NOMO-1 (cell line): ENCODE data around the gene GNAO1.

Experiments
- DNase-seq, 2 experiments: peaks; one replicate each; lab custom pipeline; 2025; ENCODE audit not compliant: unreplicated experiment in 2 of 2; lab: John Stamatoyannopoulos, UW

GNAO1 gene

GRCh38 chr16:56263711-56264608 is 72.7 kb downstream of the GNAO1 start:
- DNase-seq, result no peak

DNA sequence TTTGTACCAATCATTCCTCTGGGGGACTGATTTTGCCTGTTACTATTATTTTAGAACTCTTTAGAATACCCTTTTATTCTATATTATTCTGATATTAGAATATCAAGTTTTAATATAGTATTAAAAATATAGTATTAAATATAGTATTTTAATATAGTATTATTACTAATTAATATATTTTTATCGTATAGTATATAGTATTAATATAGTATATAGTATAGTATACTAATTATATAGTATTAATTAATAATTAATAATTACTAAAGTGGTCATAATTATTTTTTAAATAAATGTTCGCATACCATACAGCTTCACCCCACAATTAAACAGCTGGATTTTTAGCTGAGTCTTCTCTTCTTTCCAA is 73.3 kb downstream of the GNAO1 start:
- no peak for DNase-seq

GRCh38 chr16:56265184-56265583 is 73.9 kb downstream of the GNAO1 start:
- DNase-seq, result no peak

- no peak for DNase-seq
These were observed 74.5 kb downstream of the GNAO1 start for GRCh38 chr16:56265746-56266145.

- no peak for DNase-seq
These were observed 75.6 kb downstream of the GNAO1 start for GRCh38 chr16:56266641-56267607.

DNA sequence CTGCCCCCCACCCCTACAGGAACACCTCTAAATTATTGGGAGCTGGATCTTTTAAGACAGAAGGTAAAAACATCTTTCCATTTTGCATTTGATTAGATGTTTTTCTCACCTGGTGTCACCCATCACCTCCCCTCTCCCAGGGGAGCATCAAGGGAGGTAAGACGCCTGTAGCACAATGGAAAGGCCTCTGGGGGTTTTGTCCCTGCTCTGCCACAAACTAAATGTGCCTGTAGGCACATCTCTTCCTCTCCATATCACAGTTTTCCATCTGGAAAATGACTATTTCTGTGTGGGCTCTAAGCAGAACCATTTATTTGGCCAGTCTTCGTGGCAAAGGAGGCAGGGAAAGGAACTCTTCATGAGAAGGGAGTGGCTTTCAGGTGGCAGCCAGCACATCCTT is 76.6 kb downstream of the GNAO1 start:
- DNase-seq, result no peak

DNA sequence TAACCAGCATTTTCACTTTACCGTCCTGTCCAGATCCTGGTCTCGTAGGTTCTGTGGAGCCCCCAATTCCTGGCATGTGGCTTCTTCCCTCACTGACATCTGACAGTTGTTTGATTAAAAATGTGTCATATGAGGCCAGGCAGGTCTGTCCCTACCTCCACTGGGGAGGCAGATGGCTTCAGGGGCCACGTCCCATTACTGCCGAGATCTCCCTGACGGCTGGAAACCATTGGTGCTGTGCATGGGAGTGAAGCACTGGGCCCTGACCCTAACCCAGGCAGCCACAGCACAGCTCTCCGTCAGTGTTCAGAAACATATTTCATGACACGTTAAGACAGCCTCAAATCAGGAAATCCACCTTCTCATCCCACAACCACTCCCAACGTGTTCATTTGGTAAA is 77.5 kb downstream of the GNAO1 start:
- no peak for DNase-seq

GRCh38 chr16:56269281-56269680 is 78.0 kb downstream of the GNAO1 start:
- no peak for DNase-seq

- DNase-seq, result no peak
These were observed 78.8 kb downstream of the GNAO1 start for GRCh38 chr16:56269811-56270684.

DNA sequence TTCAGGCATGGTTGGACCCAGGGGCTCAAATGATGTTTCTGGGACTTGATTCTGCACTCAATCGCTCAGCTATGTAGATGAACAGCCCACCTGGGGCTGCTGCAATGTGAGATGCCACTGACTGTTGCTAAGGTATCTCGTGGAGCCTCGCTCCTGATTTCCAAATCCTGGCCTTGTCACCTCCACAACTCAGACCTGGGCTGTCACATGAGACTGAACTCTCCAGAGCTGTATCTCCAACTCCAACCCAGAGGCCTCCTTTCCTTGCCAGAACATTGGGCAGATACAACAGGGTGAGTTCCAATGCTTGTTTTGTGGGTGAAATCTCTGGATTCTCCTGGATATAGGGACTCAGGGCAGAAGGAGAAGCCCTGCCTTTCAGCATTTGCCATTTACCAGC is 79.5 kb downstream of the GNAO1 start:
- DNase-seq, result no peak

DNA sequence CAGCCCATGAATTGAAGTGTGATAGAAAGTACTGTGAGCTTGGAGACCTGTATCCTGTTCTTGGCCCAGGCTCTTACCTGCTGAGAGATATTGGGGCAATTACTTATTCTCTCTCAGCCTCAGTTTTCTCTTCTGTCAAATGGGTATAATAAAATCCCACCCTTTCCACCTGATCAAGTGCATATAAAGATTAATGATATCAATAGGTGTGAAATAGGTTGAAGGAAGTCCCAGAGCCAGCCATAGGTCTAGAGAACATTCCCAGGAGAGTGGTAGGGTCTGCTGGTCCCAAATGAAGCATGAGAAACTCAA is 81.2 kb downstream of the GNAO1 start:
- DNase-seq, result no peak

DNA sequence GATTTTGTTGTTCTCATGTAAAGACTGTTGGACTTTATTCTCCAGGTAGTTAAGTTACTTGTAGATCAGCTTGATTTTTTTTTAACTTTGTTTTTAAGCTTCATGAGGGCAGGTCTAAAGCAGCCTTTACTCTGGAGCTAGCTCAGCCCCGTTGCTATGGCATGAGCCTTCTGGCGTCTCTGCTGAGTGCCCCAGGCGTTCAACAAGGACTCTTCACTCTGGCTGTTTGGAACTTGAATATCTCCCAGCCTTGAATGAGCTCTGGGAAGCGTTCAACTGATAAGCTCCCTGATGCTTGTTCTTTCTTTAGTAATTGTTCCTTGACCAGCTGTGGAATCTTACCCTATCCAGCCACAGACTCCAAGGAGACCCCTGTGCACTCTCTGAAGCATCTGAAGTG is 82.3 kb downstream of the GNAO1 start:
- no peak for DNase-seq

GRCh38 chr16:56274369-56274768 is 83.1 kb downstream of the GNAO1 start:
- no peak for DNase-seq

DNA sequence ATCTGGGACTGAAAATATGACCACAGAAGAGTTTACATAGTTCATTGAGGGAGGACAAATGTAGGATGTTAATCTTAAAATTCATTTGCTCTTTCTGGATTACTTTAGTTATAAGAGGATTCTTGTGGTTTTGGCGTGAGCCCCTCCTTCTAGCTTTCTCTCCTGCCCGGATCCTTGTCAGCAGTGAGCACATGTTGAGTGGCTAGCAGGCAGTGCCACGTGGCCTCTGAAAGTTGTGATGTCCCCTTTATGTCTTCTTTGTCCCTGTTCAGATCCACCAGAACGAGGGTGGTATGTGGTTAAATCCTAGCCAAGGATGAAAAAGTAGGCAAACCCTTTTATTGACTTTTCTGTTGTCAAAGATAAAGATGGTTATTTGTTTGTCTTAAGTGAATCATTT is 83.8 kb downstream of the GNAO1 start:
- no peak for DNase-seq

DNA sequence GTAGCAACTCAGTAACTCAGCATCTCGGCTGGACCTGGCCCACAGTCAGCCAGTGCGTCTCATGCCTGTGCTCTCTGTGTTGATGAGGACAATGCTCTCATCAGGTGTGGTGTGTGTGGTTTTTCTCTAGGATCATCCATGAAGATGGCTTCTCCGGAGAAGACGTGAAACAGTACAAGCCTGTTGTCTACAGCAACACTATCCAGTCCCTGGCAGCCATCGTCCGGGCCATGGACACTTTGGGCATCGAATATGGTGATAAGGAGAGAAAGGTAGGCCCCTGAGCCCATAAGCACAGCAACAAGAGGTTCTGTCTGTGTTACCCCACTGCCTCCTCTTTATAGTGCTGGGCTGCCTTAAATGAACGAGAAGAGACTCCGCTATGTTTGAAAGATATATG is 84.5 kb downstream of the GNAO1 start:
- no peak for DNase-seq

DNA sequence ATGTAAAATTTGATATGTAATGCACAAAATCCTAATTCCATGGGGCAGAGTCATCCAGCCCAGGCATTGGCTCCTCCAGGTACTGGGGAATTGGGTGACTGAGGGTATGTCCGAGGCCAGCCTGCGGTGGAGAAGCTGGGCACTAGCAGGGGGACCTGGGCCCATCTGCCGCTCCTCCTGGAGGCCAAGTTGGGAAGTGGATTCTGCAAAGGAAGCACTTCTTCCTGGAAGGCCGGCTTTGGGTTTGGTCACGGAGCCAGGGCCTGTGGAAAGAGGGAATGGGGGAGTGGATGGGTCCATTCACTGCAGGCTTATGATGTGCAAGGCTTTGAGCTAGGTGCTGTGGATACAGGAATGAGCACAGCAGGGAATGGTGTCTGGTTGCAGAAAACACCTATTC is 85.8 kb downstream of the GNAO1 start:
- no peak for DNase-seq

GRCh38 chr16:56278196-56278855 is 87.0 kb downstream of the GNAO1 start:
- no peak for DNase-seq

DNA sequence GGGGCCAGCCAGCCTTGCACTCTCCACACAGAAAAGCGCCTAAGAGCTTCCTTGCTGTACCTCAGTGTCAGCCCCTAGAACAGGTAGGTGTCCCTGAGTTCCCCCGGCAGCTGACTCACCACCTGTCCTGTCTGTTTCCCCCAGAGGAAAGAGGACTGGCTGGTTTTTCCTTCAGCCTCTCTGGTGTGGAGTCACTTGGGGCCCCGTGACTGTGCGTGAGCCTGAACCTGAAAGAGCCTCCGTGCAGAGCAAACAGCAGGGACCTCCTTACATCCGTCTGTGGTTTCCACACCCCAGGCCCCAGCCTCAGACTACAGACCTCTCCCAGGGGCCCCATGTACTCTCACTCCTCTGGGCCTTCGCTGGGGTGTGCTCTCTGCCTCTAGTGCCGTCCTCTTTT is 87.8 kb downstream of the GNAO1 start:
- peak in 1 of 2 experiments; percentile 13 for DNase-seq

DNA sequence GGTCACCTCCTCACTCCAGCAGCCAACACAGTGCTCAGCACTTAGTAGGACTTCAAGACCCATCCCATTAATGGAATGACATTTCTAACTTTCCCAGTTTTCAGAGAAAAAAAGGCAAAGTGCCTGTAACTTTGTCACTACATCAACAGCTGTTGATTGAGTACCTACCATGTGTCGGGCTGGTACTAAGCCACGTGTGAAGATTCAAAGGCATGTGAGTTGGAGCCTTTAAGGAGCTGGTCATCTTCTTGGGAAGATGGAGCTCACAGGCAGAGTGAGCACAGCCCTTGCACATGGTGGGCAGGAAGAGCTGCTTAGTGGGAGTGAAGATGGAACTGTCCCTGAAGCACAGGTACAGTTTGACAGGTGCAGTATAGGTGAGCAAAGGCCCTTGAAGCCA is 88.6 kb downstream of the GNAO1 start:
- DNase-seq, result no peak

DNA sequence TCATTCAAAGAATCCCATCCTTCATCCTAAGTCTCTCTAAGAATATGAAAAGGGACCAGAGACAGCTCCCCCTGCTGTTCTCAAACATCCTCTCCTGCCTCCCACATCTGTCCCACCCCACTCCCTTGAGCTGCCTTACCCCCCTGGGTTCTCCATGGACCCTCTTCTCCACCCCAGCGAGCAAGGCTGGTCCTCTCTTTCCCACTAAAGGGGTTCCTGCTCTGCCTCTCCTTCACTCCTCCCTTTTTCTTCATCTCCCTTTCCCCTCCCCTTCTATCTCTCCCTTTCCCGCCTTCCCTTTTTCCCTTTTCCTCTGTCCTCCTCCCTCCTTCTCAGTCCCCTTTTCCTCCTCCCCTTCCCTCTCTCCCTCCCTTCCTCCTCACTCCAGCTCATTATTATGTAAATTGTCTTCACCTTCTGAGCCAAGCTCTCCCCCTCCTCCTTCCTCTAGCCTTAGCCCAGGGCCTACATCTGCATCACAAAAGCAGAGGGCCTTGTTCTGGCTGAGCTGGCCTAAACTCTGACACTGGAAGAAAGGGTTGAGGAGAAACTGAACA is 90.0 kb downstream of the GNAO1 start:
- no peak for DNase-seq
